Activated gamma-delta T cell (primary cell): ENCODE results near the gene MAP2.
"Not testable (repeated sequence)": the region's sequence is repeated elsewhere in the genome, so short reads cannot be mapped to it uniquely, and the experiment has no call there.

Experiments
- DNase-seq: peaks from one replicate; lab custom pipeline; 2025; lab: John Stamatoyannopoulos, UW

Gene MAP2

GRCh38 chr2:209473930-209474419 lies 50.1 kb downstream of the MAP2 start:
- no peak for DNase-seq

- no peak for DNase-seq
Observed at GRCh38 chr2:209474960-209475359, 51.1 kb downstream of the MAP2 start.

- no peak for DNase-seq
Observed at GRCh38 chr2:209476367-209477208, 52.7 kb downstream of the MAP2 start.

- not testable (repeated sequence) for DNase-seq
Observed at GRCh38 chr2:209492296-209492695, 68.4 kb downstream of the MAP2 start.

- not testable (repeated sequence) for DNase-seq
Observed at GRCh38 chr2:209495068-209495620, 71.3 kb downstream of the MAP2 start.

GRCh38 chr2:209495855-209496585 lies 72.2 kb downstream of the MAP2 start:
- DNase-seq: no peak

- DNase-seq: no peak
Observed at GRCh38 chr2:209496586-209496982, 72.7 kb downstream of the MAP2 start.

GRCh38 chr2:209498614-209499013 lies 74.8 kb downstream of the MAP2 start:
- no peak for DNase-seq

- DNase-seq: no peak
Observed at GRCh38 chr2:209499069-209499468, 75.2 kb downstream of the MAP2 start.

- DNase-seq: no peak
Observed at GRCh38 chr2:209501579-209501978, 77.7 kb downstream of the MAP2 start.

- no peak for DNase-seq
Observed at GRCh38 chr2:209505410-209505809, 81.6 kb downstream of the MAP2 start.

- DNase-seq: no peak
Observed at GRCh38 chr2:209508255-209508654, 84.4 kb downstream of the MAP2 start.

- no peak for DNase-seq
Observed at GRCh38 chr2:209511637-209512036, 87.8 kb downstream of the MAP2 start.

- DNase-seq: no peak
Observed at GRCh38 chr2:209512971-209513370, 89.1 kb downstream of the MAP2 start.

- no peak for DNase-seq
Observed at GRCh38 chr2:209517436-209517835, 93.6 kb downstream of the MAP2 start.

GRCh38 chr2:209519271-209519670 lies 95.4 kb downstream of the MAP2 start:
- no peak for DNase-seq

- no peak for DNase-seq
Observed at GRCh38 chr2:209519906-209520305, 96.1 kb downstream of the MAP2 start.

GRCh38 chr2:209523041-209523740 lies 99.3 kb downstream of the MAP2 start:
- no peak for DNase-seq

GRCh38 chr2:209523867-209524266 lies 100.0 kb downstream of the MAP2 start:
- DNase-seq: no peak

- no peak for DNase-seq
Observed at GRCh38 chr2:209525331-209525730, 101.5 kb downstream of the MAP2 start.

- no peak for DNase-seq
Observed at GRCh38 chr2:209525834-209526281, 102.0 kb downstream of the MAP2 start.

GRCh38 chr2:209526561-209526960 lies 102.7 kb downstream of the MAP2 start:
- no peak for DNase-seq
